ENCODE measurements around the gene NUP210. TPM values are rescaled to one million over a fixed set of nuclear protein-coding genes. Genes with fewer than 3 reads are reported as not detected.

NUP210 gene
- total and polyA plus RNA-seq, 2 donors (not counting 3 experiments of a cell fraction or from before 2014, with no cell fraction given) = 0.14 to 0.84 TPM

DNA sequence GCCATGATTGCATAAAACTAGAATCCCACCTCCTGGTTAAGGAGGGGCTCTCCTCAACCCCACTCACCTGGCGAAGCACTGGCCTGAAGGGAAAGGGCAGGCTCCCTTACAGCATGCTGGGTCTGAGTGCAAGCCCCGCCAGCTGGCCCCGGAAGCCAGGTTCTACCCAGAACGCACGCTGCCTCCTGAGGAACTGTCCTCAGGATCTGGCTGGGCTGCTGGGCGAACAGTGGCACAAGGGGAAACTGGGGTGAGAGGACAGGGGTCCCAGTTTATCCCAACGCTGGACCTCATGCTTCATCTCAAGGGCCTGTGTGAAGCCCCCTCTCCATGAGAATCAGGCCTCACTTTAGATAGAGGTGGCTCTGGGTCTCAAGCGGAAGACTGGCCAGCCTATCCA, 47.5 kb downstream of the NUP210 start:
- Histone ChIP-seq H3K4me3 (replicated peaks in 1 of 3; ENCODE audit: insufficient read depth in 1 of 3, low read depth in 1 of 3, low read length in 3 of 3) (no peak overlapping the region), H3K27ac (ENCODE audit: insufficient read depth, low read depth, low read length) (no peak overlapping the region), H3K36me3 (ENCODE audit: control insufficient read depth in 2 of 2, extremely low read depth in 1 of 2, insufficient read depth in 2 of 2, low read length in 2 of 2) (no peaks in the 10 kb centered on the region), H4K20me1 (replicated peaks; ENCODE audit: control insufficient read depth, extremely low read depth, insufficient read depth, low read length) (no peaks in the 10 kb centered on the region), H3K9me3 (replicated peaks; ENCODE audit: control insufficient read depth, insufficient read depth, low read length) (no peaks in the 10 kb centered on the region), H3K9me1 (replicated peaks; ENCODE audit: control insufficient read depth, extremely low read depth, insufficient read depth, low read length) (no peaks in the 10 kb centered on the region), H3K27me3 (ENCODE audit: control insufficient read depth in 2 of 2, insufficient read depth in 2 of 2, low read length in 2 of 2) (no peaks in the 10 kb centered on the region), H3K9ac (replicated peaks; ENCODE audit: extremely low read depth, insufficient read depth, low read length) (no peak overlapping the region), H3K4me1 (ENCODE audit: control insufficient read depth, extremely low read depth, insufficient read depth, low read length) (no peaks in the 10 kb centered on the region), H3K79me2 (ENCODE audit: control insufficient read depth, insufficient read depth, low read length) (no peaks in the 10 kb centered on the region), H3K4me2 (ENCODE audit: insufficient read depth, low read length) (no peak overlapping the region), H2AFZ (ENCODE audit: low read depth, low read length) (no peak overlapping the region)
- FAIRE-seq (no peak), DNase-seq (ENCODE audit: low read depth, low spot score) (no peak)
- dilution Hi-C loops (cut with MboI; ENCODE audit: extremely low pct_ligation_motif_present, low sequenced_read_pairs) = no loop called here
- no TSS peak for BruUV-seq (replicated peaks)
- intact Hi-C loops (cut with micrococcal nuclease) = no loop called here
- TF ChIP-seq JUN (IDR thresholded peaks at IDR 0.05; ENCODE audit: borderline replicate concordance, insufficient read depth, insufficient read length, low read depth) (no peak), EZH2 (IDR thresholded peaks at IDR 0.05; ENCODE audit: borderline replicate concordance, low read depth, low read length, severe bottlenecking) (no peak), FOS (IDR thresholded peaks at IDR 0.05; ENCODE audit: borderline replicate concordance, insufficient read depth, low read length) (no peak), GATA2 (IDR thresholded peaks at IDR 0.05; ENCODE audit: insufficient read depth, insufficient read length, low read depth, low read length) (no peak), POLR2A (IDR thresholded peaks at IDR 0.05; ENCODE audit: low read depth, low read length) (no peak), POLR2AphosphoS5 (IDR thresholded peaks at IDR 0.05; ENCODE audit: insufficient read depth, low read depth, low read length) (no peak), MYC (IDR thresholded peaks at IDR 0.05; ENCODE audit: low read depth, low read length) (no peak)
- TF ChIP-seq, protein P1, sequence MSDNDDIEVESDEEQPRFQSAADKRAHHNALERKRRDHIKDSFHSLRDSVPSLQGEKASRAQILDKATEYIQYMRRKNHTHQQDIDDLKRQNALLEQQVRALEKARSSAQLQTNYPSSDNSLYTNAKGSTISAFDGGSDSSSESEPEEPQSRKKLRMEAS (IDR thresholded peaks at IDR 0.05; ENCODE audit: insufficient read depth, insufficient read length) = no peak
- TF ChIP-seq, protein P2, sequence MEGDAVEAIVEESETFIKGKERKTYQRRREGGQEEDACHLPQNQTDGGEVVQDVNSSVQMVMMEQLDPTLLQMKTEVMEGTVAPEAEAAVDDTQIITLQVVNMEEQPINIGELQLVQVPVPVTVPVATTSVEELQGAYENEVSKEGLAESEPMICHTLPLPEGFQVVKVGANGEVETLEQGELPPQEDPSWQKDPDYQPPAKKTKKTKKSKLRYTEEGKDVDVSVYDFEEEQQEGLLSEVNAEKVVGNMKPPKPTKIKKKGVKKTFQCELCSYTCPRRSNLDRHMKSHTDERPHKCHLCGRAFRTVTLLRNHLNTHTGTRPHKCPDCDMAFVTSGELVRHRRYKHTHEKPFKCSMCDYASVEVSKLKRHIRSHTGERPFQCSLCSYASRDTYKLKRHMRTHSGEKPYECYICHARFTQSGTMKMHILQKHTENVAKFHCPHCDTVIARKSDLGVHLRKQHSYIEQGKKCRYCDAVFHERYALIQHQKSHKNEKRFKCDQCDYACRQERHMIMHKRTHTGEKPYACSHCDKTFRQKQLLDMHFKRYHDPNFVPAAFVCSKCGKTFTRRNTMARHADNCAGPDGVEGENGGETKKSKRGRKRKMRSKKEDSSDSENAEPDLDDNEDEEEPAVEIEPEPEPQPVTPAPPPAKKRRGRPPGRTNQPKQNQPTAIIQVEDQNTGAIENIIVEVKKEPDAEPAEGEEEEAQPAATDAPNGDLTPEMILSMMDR (IDR thresholded peaks at IDR 0.05; ENCODE audit: extremely low read depth in 1 of 2, insufficient read depth in 1 of 2, low read depth in 1 of 2, low read length in 2 of 2) = no peak
- ChIA-PET CTCF (no interaction called here), POLR2A (no interaction called here)

Data from endothelial cell of umbilical vein (primary cell).